Stimulated activated CD4-positive, alpha-beta T cell treated with anti-CD3 and anti-CD28 coated beads, TNF-alpha, amount 100 ng/mL, for 4 hours (primary cell): ENCODE results near the gene KIAA0513.
"Not testable (repeated sequence)": the region's sequence is repeated elsewhere in the genome, so short reads cannot be mapped to it uniquely, and the experiment has no call there.

ENCODE experiments used
- DNase-seq, 3 experiments: peaks; one replicate each; pipeline ENCODE4 v3.0.0-alpha.2; 2020; ENCODE audit warnings: low read depth in 3 of 3

Gene KIAA0513

DNA sequence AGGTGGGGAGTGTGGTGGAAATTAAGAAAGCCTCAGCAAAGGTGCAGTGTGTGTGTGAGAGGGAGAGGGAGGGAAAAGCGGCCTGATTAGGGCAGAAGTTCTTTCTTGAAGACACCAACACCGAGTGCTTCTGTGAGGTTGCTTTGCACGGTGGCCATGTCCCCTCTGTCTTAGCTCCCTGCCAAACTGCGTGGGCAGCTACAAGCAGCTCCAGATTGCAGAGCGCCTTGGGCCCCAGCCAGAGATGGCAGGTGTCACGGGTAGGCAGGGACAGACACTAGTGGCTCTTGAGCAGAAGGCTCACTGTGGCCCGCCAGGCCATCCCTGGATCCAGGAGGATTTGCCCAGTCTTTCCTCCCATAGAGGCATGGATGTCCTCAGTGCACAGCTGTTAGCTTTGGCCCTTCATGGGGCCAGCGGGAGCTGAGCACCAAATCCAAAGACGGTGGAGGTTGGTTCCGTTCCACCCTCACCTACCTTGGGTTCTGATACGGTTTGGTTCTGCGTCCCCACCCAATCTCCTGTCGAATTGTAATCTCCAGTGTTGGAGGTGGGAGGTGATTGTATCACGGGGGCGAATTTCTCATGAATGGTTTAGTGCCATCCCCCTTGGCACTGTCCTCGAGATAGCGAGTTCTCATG lies 21.4 kb downstream of the KIAA0513 start:
- no peak for DNase-seq

DNA sequence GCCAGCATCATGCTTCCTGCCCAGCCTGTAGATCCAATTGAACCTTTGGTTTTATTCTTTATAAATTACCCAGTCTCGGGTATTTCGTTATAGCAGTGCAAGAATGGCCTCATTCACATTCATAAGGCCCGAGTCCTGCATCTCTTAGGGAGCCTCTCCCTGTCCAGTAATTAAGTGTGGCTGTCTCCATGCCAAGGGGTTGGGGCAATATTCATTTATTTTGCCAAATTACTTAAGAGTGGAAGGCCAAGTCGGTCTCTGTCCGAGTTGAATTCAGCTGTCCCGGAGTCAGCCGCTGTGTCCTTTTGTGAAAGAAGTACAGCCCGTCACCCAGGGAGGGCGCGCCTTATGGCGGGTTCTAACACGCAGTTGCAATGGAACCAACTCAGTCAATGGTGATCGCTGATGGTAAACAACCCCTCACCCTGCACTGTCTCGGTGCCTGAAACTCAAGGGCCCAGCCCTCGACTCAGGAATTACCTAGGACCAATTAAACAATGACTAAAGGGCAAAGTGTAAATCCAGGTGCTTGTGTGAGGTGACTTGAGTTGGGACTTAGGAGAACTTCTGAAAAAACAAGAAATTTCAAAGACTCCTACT lies 22.2 kb downstream of the KIAA0513 start:
- DNase-seq = no peak

GRCh38 chr16:85051067-85051581 lies 23.5 kb downstream of the KIAA0513 start:
- DNase-seq = no peak

DNA sequence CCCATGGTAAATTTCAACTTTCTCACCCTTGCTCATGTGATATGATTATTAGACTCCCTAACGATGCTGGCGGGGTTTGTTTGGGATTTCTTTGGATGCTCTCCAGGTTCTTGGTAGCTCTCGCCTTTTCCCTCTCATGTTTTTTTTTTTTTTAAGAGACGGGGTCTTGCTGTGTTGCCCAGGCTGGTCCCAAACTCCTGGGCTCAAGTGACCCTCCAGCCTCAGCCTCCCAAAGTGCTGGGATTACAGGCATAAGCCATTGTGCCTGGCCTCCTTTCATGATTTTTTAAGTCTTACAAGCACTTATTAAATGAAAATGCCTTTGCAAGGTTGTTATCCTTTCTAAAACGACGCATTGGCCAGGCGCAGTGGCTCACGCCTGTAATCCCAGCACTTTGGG lies 24.1 kb downstream of the KIAA0513 start:
- no peak for DNase-seq

DNA sequence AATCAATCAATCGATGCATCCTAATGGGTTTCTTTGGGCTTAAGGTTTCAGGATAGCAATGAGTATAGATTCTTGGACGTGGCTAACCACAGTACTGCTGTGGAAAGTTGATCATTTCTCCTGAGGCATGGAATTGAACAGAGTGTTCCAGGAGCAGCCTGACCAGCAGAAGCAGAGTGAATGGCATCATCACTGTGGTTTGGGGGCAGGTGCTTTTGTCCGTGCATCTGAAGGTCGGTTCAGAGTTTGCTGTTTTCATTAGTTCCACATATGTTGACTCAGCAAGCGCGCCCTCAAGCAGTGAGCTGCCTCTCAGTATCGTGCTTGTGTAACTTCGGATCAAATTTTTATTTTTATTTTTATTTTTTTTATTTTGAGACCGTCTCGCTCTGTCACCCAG lies 24.9 kb downstream of the KIAA0513 start:
- DNase-seq = no peak

DNA sequence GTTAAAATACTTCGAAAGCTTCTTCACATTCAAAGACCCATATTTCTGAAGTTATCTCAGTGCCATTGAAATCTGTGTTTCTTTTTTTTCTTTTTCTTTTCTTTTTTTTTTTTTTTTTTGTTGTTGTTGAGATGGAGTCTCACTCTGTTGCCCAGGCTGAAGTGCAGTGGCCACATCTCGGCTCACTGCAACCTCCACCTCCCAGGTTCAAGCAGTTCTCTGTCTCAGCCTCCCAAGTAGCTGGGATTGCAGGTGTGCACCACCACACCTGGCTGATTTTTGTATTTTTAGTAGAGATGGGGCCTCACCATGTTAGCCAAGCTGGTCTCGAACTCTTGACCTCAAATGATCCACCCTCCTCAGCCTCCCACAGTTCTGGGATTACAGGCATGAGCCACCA lies 26.7 kb downstream of the KIAA0513 start:
- DNase-seq = not testable (repeated sequence)

GRCh38 chr16:85054948-85055492 lies 27.4 kb downstream of the KIAA0513 start:
- no peak for DNase-seq

GRCh38 chr16:85055493-85056210 lies 28.1 kb downstream of the KIAA0513 start:
- peak; percentile 32 to 37 (median 36) for DNase-seq

GRCh38 chr16:85056211-85056748 lies 28.7 kb downstream of the KIAA0513 start:
- no peak for DNase-seq

GRCh38 chr16:85057212-85057889 lies 29.8 kb downstream of the KIAA0513 start:
- DNase-seq = no peak

DNA sequence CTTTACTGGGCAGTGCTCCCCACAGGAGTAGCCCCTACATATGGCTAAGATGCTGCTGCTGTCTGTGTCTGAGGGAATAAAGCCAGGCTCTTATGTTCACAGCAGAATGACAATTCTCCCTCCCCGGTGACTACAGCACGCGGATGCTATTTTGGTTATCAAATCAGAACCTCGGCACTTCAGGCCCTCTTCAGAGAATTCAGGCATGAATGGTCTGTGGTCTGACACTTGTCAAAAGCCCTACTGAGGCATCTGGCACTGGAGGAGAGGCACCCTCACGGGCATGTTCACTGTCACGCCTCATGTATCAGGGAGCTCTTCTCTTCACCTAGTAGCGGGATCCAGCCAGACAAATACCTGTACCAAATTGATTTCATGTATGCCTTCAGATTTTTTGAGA lies 30.4 kb downstream of the KIAA0513 start:
- DNase-seq = no peak

DNA sequence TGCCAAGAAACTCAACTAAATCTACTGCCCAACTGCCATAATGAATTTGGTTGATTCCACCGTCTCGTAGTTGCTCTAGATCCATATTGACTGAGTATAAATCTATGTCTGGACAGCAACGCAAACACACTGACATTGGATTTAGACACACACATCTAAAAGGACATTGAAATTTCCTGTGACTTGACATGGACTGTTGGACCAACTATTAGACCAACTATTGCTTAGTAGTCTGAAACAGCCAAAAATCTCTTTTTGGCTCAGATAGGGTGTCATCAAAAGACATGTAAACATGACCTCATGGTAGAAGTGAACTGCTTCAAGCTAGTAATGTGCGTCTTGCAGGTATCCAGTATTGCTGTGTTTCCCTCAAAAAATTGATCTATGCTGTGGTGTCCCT lies 31.3 kb downstream of the KIAA0513 start:
- no peak for DNase-seq

DNA sequence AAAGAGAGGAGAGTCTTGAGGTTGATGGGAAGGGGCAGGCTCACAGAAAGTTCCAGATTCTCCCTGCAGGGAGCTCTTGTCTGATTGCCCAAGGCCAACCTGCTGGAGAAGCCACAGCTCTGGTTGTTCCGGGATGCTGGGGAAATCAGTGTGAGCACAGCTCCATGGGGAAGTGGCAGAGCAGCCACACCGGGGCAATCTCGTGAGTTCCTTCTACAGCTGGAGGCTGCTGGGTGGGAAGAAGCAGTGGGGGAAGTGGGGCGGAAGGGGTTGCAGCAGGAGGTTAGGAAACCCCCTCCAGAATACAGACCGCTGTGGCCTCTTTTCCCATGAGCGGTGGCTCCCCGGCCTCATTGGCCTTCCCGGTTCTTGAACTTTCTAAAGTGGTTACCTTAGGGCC lies 34.0 kb downstream of the KIAA0513 start:
- DNase-seq = no peak

- no peak for DNase-seq
Observed at GRCh38 chr16:85062323-85062722, 34.7 kb downstream of the KIAA0513 start.

DNA sequence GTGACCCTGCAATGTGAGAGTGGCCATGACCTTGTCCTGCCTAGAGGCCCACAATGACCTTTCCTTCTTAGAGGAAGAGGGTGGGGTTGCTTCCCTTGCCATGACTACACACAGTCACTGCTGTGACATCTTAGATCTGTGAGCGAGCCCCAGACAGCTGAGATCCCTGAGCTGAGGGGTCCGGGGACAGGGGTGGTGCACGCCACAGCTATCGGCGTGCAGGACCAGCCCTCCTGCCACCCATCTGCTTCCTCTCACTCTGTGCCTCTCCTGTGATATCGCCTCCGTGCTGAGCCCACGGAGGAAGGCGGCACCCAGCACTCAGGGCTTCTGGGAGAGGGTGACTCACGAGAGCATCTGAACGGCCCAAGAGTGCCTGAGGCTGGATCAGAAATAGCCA lies 35.2 kb downstream of the KIAA0513 start:
- no peak for DNase-seq

DNA sequence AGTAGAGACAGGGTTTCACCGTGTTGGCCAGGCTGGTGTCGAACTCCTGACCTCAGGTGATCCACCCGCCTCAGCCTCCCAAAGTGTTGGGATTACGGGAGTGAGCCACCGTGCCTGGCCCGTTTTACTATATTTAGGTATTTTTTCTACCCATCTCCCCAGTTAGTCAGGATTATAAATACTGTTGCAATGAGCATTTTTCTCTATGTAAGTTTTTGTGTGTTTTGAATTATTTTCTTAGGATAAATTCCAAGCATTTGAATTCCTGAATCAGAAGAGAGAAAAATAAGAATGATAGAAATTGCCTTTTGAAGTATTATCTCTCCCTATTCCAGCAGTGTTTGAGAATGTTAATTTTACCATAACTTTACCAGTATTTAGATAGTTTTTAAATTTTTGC lies 36.6 kb downstream of the KIAA0513 start:
- DNase-seq = no peak

DNA sequence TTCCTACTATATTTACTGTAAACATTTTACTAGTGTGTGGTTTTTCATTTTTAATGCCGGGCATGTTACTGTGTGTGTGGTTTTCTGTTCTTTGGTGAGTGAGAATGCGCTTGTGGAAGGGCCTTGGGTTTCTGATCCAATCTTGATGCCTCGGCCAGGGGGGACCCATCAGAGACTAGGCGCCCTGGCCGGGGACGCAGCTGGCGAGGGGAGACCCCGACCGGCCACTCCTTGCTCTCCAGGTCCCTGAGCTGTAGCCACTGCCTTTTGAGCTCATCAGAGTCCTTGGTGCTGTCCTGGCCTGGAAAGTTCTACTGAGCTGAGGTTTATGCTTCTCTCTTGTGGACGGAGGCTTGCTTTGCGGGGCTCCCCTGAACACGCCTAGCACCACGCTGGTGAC lies 37.5 kb downstream of the KIAA0513 start:
- no peak for DNase-seq

DNA sequence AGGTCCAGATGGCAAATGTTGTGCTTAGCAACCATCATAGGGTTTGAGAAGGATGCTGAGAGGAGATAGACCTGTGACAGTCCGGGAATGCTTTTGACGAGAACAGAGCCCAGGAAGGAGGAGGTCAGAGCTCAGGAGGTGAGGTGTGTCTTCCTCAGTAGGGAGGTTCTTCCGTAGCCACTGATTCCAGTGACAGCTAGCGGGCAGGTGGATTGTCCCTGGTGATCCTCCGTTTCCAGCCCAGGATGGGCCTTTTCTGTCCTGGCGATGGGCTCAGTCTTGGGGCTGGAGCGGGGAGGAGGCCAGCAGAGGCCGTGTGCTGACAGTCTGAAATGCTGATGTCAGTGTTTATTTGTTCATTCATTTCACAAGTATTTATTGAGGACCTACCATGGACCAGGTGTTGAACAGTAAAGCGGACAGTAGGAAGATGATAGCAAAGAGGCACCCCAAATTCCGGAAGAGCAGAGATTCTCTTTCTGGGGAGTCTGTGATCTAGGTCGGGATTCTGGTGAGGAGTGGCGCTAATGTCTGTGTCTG lies 38.8 kb downstream of the KIAA0513 start:
- no peak for DNase-seq

GRCh38 chr16:85067024-85067423 lies 39.4 kb downstream of the KIAA0513 start:
- DNase-seq = no peak

DNA sequence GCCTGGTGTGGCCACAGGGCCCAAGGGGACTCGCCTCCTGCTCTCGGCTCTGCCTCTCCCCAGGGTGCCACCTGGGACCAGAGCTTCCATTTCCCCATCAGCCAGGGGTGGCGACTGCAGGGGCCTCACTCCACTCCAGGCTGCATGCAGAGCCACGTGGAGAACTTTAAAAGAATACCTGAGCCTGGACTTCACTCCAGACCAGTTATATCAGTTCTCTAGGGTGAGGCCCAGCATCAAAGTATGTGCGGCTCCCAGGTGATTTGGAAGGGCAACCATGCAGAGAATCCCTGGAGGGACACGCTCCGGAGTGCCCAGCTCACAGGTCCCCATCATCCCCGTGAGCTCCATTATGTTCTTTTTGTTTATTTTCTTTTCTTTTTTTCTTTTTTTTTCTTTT lies 39.8 kb downstream of the KIAA0513 start:
- DNase-seq = no peak

DNA sequence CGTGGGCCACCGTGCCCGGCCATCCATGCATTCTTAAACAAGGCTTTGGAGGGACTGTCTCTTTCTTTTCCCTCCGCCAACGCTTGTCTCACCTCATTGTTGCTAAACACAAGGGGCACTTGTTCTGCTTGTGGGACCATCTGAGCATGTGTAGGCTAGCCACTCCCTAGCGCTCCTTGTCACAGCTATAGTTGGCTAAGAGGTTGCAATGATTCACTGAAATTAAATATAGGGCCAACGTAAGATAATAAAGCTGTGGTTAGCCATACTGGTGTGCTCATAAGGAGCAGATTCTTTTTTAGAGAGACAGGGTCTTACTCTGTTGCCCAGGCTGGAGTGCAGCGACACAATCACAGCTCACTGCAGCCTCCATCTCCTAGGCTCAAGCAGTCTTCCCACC lies 41.2 kb downstream of the KIAA0513 start:
- DNase-seq = no peak

DNA sequence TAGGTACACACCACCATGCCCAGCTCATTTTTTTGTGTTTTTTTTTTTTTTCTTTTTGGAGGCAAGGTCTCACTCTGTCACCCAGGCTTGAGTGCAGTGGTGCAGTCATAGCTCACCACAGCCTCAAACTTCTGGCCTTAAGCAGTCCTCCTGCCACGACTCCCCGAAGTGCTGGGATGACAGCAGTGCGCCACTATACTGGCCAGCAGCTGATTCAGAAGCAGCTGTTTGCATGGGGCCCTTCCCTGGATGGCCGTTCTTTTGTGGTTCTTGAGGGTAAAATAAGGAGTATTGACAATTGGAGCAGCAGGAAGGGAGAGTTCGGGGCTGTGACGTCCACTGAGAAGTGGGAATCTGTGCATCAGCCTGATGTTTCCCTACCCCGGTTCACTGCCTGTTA lies 41.6 kb downstream of the KIAA0513 start:
- DNase-seq = no peak
